Lower lobe of right lung (tissue), 2 donors: Measurements from ENCODE around the gene GJA3. TPM values are rescaled to one million over a fixed set of nuclear protein-coding genes. Genes with fewer than 3 reads are reported as not detected.
"Not testable (repeated sequence)": the region's sequence is repeated elsewhere in the genome, so short reads cannot be mapped to it uniquely, and the experiment has no call there.

Experiments
- ATAC-seq, 2 donors: fragments of 200-7000 bp; cut with Tn5 transposase; one replicate each; pipeline ENCODE4 v1.9.1; 2020 to 2022; ENCODE audit warnings: mild to moderate bottlenecking in 2 of 2, moderate library complexity in 2 of 2
- DNase-seq: peaks from one replicate; pipeline ENCODE4 v3.0.0-alpha.2; 2020
- H3K27ac ChIP-seq: fragments of 200-600 bp; one replicate; pipeline ENCODE4 v1.8.0; 2022
- H3K27me3 ChIP-seq: fragments of 200-600 bp; one replicate; pipeline ENCODE4 v1.8.0; 2022; ENCODE audit warnings: low read depth
- H3K36me3 ChIP-seq: fragments of 200-600 bp; one replicate; pipeline ENCODE4 v1.8.0; 2022; ENCODE audit warnings: mild to moderate bottlenecking
- H3K4me1 ChIP-seq: fragments of 200-600 bp; one replicate; pipeline ENCODE4 v1.8.0; 2022
- H3K4me3 ChIP-seq: fragments of 200-600 bp; one replicate; pipeline ENCODE4 v1.8.0; 2022; ENCODE audit warnings: mild to moderate bottlenecking
- H3K9me3 ChIP-seq: fragments of 200-600 bp; one replicate; pipeline ENCODE4 v1.8.0; 2022
- intact Hi-C: fragments of 100-400 bp; cut with DNase I; formaldehyde crosslinking; loops from one replicate; pipeline ENCODE4 v1.11.0; 2022
- total RNA-seq: library from RNA; stranded (reverse); fragmentation: NEBNext Ultra II Directional; extraction: Animal tissue kit (Norgen Biotek cat#: 25700); gene quantifications from one replicate; pipeline ENCODE4 v1.2.1, GENCODE V29; 2021
- TF ChIP-seq, protein P1 (sequence below): fragments of 200-600 bp; IDR thresholded peaks from one replicate; pipeline ENCODE4 v1.8.0; 2022; ENCODE audit warnings: antibody characterized with exemption, mild to moderate bottlenecking
- donor health status: DM: no; HTN: yes; CAD: no; lungs with severe emphysema.

Gene GJA3
- total RNA-seq, 1 donor from 2014 or later, result not detected

GRCh38 chr13:20161951-20162300 lies 1.1 kb upstream of the GJA3 start:
- TF ChIP-seq, protein P1, sequence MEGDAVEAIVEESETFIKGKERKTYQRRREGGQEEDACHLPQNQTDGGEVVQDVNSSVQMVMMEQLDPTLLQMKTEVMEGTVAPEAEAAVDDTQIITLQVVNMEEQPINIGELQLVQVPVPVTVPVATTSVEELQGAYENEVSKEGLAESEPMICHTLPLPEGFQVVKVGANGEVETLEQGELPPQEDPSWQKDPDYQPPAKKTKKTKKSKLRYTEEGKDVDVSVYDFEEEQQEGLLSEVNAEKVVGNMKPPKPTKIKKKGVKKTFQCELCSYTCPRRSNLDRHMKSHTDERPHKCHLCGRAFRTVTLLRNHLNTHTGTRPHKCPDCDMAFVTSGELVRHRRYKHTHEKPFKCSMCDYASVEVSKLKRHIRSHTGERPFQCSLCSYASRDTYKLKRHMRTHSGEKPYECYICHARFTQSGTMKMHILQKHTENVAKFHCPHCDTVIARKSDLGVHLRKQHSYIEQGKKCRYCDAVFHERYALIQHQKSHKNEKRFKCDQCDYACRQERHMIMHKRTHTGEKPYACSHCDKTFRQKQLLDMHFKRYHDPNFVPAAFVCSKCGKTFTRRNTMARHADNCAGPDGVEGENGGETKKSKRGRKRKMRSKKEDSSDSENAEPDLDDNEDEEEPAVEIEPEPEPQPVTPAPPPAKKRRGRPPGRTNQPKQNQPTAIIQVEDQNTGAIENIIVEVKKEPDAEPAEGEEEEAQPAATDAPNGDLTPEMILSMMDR, result no peak
- H3K36me3 ChIP-seq, result no peaks in the 10 kb centered on the region
- H3K4me1 ChIP-seq, result peaks cover 22% of the 10 kb centered on the region
- no peak for ATAC-seq
- no peak for DNase-seq
- no peak overlapping the region for H3K27ac ChIP-seq
- no peaks in the 10 kb centered on the region for H3K9me3 ChIP-seq
- H3K4me3 ChIP-seq, result peak overlapping the region; percentile 43
- H3K27me3 ChIP-seq, result peaks cover 79% of the 10 kb centered on the region
- intact Hi-C loops, result no loop called here

GRCh38 chr13:20161275-20161950 lies 561 bp upstream of the GJA3 start:
- Histone ChIP-seq H3K9me3 (no peaks in the 10 kb centered on the region), H3K27me3 (peaks cover 79% of the 10 kb centered on the region), H3K4me3 (peak overlapping the region; percentile 43), H3K36me3 (no peaks in the 10 kb centered on the region), H3K27ac (no peak overlapping the region), H3K4me1 (peaks cover 22% of the 10 kb centered on the region)
- TF ChIP-seq, protein P1, result no peak
- intact Hi-C loops, result no loop called here
- peak; percentile 42 to 53 for ATAC-seq
- DNase-seq, result no peak

- H3K9me3 ChIP-seq, result no peaks in the 10 kb centered on the region
- H3K36me3 ChIP-seq, result no peaks in the 10 kb centered on the region
- H3K4me1 ChIP-seq, result peaks cover 22% of the 10 kb centered on the region
- H3K4me3 ChIP-seq, result no peak overlapping the region
- intact Hi-C loops, result no loop called here
- DNase-seq (no peak), ATAC-seq (no peak)
- TF ChIP-seq, protein P1, result no peak
- peaks cover 85% of the 10 kb centered on the region for H3K27me3 ChIP-seq
- no peak overlapping the region for H3K27ac ChIP-seq
Measured at GRCh38 chr13:20159646-20160305, 1.1 kb downstream of the GJA3 start.

DNA sequence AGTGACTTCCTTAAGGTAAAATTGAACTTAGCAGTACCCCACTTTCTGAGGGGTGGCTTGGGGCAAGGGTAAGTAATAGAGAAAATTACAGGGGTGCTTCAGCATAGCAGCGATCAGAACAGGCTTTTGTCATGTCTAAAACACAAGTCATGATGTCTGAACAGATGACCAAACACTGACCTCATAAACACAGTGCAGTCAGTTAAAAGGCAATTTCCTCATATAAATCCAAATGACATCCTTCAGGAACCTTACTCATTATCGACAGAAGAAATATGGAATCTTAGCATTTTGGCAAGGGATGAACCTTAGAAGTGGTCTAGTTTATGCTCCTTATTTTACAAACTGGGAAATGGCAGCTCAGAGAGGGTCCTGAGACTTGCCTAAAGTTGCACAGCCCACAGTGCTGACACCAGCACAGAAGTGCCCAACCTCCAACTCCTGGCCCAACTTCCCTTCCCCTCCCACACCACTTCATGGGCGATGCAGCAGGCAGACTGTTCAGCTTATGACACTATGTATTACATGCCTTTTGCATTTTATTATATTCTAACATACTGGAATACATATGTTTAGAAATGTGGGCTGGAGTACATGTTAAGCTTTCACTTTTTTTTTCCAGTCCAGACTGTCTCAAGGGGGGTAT lies 3.6 kb downstream of the GJA3 start:
- Histone ChIP-seq H3K27me3 (peaks cover 88% of the 10 kb centered on the region), H3K27ac (no peak overlapping the region), H3K4me1 (peaks cover 18% of the 10 kb centered on the region), H3K36me3 (no peaks in the 10 kb centered on the region), H3K9me3 (no peaks in the 10 kb centered on the region), H3K4me3 (no peak overlapping the region)
- intact Hi-C loops, result no loop called here
- DNase-seq (no peak), ATAC-seq (peak in 1 of 2 donors; percentile 34)
- TF ChIP-seq, protein P1, result no peak

DNA sequence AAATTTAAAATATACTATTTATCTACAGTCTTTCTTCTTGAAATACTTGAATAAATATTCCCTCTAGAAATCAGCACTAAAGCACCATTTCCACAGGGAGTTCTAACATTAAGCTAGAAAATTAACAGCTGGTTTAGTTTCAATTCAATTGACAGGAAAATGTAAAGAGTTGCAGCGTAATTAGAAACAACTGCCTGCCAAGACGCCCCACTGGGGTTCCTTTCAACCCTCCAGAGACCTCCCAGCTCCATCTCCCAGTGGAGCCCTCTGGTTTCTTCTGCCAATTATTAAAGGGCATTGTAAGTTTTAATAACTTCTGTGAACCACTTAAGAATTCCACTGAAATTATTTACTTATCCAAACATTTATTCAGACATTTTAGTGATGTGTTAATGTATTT lies 4.2 kb downstream of the GJA3 start:
- no peak overlapping the region for H3K27ac ChIP-seq
- no peaks in the 10 kb centered on the region for H3K9me3 ChIP-seq
- H3K4me3 ChIP-seq, result no peak overlapping the region
- no peaks in the 10 kb centered on the region for H3K36me3 ChIP-seq
- TF ChIP-seq, protein P1, result no peak
- H3K27me3 ChIP-seq, result peaks cover 88% of the 10 kb centered on the region
- DNase-seq (no peak), ATAC-seq (no peak)
- H3K4me1 ChIP-seq, result peaks cover 15% of the 10 kb centered on the region
- intact Hi-C loops, result no loop called here

- ATAC-seq, H3K4me1 ChIP-seq, DNase-seq, intact Hi-C loops, H3K36me3 ChIP-seq, H3K9me3 ChIP-seq, H3K4me3 ChIP-seq, H3K27ac ChIP-seq: not testable (repeated sequence)
- peaks cover 77% of the 10 kb centered on the region for H3K27me3 ChIP-seq
Measured at GRCh38 chr13:20153290-20153689, 7.6 kb downstream of the GJA3 start.
